RPMI8226 (cell line): Measurements from ENCODE around the gene SNTG2.
"Not testable (repeated sequence)": the region's sequence is repeated elsewhere in the genome, so short reads cannot be mapped to it uniquely, and the experiment has no call there.

ENCODE experiments used
- DNase-seq: peaks from one replicate; pipeline ENCODE4 v3.0.0-alpha.2; 2015

SNTG2 gene

DNA sequence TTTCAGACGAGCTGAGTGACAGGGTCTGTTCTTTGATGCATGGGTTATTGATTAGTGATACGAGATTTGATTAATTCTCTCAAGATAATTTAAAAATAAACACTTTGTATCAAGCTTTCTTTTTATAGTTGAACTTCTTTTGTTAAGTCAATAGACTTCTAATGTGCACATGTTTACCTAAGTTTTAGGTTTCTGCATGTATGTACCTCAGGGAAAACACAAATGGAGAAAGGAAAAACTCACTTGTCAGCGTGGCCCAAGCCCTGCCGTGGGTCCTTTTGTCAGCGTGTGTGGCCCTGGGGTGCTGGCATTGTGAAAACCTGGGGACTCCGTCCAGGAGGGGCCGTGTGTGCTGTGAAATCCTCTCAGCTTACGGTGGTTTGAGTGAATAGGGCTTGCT lies 153.7 kb downstream of the SNTG2 start:
- DNase-seq, result no peak

DNA sequence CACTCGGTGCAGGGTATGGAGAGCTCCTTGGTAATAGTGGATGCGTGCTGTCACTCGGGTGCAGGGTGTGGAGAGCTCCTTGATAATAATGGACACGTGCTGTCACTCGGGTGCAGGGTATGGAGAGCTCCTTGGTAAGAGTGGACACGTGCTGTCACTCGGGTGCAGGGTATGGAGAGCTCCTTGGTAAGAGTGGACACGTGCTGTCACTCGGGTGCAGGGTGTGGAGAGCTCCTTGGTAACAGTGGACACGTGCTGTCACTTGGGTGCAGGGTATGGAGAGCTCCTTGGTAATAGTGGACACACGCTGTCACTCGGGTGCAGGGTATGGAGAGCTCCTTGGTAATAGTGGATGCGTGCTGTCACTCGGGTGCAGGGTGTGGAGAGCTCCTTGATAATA lies 155.7 kb downstream of the SNTG2 start:
- not testable (repeated sequence) for DNase-seq

GRCh38 chr2:1115843-1116539 lies 165.3 kb downstream of the SNTG2 start:
- DNase-seq, result no peak

DNA sequence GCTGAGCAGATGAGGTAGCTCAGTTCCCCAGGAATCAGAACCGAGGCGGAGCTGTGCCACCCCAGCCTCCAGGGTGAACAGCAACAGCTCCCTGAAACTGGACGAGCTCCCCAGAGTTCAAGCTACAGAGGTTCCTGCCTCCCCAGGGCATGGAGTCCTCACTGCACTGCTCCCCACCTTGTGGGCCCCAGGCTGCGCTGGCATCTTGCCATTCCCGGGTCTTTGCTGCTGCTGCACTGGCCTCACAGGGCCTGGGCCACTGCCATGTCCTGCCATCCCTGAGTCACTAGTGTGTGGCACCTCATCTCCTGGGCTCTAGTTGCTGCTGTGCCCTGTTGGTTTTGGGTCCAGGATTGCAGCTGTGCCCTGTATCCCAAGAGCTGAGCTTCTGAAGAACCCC lies 166.9 kb downstream of the SNTG2 start:
- no peak for DNase-seq

DNA sequence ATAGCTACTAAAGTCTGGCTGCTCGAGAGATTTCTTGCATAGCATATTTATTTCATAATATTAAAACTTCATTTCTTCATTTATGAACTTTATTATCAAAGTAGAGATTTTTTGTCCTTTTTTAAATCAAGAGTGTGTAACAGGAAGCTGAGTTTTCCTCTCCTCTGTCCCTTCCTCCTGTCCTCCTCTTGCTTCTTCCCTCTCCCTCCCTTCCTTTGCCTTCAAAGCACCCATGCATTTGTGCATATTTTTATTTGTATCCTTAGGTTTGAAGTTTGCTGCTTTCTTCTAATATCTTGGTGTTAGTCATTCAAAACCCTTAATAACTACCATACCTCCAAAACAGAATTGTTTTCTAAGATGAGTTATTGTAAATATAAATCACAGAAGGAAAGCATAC lies 174.6 kb downstream of the SNTG2 start:
- DNase-seq, result no peak

DNA sequence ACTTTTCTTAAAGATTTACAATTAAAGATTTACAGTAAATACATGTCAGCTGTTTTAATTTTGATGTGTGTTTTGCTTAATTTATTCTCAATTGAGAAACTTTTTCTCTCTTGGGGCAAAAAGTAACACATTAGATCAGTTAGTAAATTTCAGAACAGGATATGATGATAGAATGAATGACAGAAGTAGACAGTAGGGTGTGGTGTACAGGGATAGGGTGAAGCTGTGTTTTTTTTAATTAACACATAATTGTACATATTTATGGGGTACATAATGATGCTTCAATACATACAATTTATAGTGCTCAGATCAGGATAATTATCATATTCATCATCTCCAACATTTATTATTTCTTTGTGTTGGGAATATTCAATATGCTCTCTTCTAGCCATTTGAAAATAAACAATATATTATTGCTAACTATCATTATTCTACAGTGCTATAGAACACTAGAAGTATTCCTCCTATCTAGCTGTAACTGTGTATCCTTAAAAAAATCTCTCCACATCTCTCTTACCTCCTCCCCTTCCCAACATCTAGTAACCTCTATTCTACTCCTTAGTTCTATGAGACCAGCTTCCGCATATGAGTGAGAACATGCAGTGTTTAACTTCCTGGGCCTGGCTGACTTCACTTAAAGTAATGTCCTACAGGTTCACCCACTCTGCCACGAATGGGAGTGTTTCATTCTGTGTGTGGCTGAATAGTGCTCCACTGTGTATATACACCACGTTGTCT lies 175.2 kb downstream of the SNTG2 start:
- DNase-seq, result no peak

DNA sequence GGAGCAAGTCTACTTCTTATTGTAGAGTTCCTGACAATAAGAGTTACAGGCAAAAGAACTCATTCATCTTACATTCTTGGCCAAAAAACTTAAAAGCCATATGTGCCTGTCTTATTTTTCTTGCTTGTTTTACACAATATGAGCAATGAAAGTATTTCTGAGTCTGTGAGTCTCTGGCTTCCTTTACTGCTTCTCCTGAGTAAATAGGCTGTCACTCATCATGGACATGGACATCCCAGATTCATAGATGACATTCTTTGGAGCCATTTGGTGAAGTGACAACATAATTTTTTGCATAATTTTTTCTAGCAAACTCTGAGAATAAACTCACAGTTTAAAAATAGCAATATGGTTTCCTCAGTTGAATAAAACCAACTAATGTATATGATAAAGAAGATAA lies 179.3 kb downstream of the SNTG2 start:
- no peak for DNase-seq

DNA sequence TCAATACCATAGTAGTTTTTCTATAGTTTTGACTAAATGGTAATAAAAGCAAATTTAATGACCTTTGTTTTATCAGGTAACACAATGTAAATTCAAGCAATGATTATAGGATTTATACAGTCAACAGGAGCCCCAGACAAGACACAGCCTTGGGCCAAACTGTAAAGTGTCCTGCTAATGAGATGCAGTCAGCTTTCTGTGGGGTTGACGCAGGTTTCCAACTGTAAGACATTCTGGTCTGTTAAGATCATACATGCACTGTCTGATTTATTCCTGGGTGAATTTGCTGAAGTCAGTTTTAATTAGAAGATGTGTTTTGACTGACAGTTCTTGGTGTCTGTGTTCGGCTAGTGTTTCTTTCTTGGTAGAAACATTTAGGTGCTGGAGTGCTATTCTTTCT lies 180.3 kb downstream of the SNTG2 start:
- no peak for DNase-seq

- DNase-seq, result no peak
Measured at GRCh38 chr2:1132328-1132969, 181.8 kb downstream of the SNTG2 start.

DNA sequence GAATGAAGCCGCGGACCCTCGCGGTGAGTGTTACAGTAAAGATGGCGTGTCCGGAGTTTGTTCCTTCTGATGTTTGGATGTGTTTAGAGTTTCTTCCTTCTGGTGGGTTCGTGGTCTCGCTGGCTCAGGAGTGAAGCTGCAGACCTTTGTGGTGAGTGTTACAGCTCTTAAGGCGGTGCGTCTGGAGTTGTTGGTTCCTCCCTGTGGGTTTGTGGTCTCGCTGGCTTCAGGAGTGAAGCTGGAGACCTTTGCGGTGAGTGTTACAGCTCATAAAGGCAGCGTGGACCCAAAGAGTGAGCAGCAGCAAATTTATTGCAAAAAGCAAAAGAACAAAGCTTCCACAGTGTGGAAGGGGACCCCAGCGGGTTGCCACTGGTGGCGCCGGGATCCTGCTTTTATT lies 183.2 kb downstream of the SNTG2 start:
- DNase-seq, result not testable (repeated sequence)

DNA sequence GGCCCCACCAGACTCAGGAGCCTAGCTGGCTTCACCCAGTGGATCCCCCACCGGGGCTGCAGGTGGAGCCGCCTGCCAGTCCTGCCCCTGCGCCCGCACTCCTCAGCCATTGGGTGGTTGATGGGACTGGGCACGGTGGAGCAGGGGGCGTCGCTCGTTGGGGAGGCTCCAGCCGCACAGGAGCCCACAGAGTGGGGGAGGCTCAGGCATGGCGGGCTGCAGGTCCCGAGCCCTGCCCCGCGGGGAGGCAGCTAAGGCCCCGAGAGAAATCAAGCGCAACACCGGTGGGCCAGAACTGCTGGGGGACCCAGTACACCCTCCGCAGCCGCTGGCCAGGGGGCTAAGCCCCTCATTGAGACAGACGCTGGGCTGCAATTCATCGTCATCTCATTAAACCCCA lies 184.0 kb downstream of the SNTG2 start:
- no peak for DNase-seq

DNA sequence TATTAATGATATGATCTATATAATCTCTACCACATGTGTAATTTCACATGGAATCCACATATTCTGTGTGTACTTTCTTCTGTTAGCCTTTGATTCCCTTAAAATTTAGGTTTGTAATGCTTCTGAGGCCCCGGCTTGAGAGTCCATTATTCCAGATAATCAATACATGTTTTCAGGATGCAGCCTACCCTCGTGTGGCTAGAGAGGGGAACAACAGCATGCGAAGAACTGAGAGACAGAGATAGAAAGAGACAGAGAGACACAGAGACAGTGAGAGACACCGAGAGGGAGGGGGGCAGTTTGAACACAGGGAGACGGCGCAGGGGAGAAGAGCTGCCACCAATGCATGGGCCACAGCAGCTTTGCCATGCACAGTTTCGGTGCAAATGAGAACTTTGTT lies 185.4 kb downstream of the SNTG2 start:
- no peak for DNase-seq

GRCh38 chr2:1136846-1137245 lies 186.2 kb downstream of the SNTG2 start:
- no peak for DNase-seq

DNA sequence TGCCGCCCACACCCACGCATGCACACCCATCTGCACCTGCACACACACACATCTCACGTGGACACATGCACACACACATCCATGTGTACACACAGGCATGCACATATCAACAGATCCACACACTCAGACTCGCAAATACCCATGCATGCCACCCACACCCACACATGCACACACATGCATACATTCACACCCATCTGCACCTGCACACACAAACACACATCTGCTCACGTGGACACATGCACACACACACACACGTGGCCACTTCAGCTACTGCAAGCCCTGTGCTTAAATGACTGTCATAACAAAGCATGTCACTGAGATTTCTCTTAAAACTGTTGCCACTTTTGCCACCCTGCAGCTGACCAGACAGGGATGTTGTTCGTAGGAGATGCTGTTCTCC lies 186.6 kb downstream of the SNTG2 start:
- no peak for DNase-seq

GRCh38 chr2:1137913-1138391 lies 187.3 kb downstream of the SNTG2 start:
- DNase-seq, result no peak

- DNase-seq, result peak; percentile 33
Measured at GRCh38 chr2:1140389-1141003, 189.8 kb downstream of the SNTG2 start.

GRCh38 chr2:1141079-1141478 lies 190.4 kb downstream of the SNTG2 start:
- DNase-seq, result no peak

- no peak for DNase-seq
Measured at GRCh38 chr2:1143129-1143528, 192.5 kb downstream of the SNTG2 start.

DNA sequence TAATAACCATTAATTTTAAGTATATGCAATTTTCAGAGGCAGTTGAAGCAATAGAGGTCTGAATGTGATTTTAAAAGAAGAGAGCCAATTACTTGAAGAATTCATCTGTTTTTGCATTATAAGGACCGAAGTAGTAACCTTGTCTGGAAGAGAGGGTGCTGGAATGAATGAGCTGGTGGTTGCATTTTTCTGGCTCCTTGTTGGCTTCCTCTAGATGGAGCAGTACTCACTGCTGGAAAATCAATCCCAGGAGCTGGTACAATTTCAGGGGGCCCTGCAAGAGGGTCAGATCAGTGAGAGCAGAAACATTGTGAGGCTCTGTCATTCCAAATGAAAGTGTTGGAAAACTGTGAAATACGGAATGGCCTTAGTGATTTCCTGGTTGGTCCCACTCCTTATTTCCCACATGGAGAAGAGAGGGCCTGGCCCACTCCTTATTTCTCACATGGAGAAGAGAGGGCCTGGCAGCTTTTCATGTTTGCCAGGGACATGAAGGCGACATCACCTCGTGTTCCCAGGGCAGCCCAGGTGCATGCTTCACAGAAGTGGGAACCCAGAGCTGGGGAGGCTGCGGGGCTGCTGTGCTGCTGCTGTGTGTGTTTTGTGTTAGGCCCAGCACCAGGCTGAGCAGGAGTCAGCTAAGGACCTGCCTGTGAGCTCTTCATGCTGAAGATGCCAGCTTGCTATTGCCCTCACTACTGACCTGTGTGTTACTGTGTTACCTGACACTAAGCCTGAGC lies 197.4 kb downstream of the SNTG2 start:
- DNase-seq, result no peak

DNA sequence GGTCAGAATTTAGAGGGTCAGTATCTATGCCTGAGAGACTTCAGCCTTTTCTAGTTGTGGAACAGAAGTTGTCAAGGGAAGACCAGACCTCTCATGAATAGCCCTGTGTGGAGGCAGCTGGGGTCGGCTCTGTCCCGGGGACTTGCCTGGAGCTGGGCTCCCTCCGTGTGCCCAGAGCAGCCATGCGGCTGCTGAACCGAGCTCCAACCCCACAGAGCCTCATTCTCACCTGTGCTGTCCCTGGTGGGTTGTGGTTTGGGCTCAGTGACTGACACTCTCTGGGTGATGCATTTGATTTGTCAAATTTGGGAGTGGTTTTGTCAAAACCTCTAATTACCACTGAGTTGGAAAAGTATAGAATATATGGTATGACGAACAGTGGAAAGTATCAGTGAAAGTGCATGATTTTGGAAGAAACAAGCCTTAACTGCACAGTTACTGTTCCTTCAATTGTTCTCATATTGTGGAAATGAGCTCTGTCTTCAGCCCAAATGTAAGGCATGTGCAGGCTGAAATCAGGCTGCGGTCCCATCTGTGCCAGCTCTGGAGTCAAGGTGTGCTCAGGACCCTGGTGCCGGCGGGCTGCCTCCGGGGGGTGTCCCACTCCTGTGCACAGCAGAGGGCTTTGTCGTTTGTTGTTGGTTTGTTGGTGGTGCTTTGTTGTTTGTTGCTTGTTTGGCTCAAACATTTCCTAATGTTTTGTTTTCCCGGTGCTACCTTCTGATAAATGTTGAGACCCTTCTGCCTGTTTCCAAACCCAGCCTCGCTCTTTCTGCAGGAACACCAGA lies 200.3 kb downstream of the SNTG2 start:
- no peak for DNase-seq

DNA sequence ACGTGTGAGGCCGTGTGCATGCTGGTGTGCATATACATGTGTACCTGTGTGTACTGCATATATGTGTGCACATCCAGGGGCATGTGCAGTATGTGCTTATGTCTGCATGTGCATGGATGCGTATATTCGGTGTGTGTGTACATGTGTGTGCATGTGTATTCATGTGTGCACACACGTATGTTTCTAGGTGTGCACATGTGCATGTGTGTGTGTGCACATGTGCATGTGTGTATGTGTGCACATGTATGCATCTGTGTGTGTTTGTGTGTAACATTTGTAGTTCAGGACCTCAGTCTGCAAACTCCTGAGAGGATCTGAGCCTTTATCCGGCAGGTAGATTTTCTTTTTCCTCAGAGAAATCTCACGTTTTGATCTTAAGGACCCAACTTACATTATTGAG lies 201.7 kb downstream of the SNTG2 start:
- DNase-seq, result no peak

- DNase-seq, result no peak
Measured at GRCh38 chr2:1153920-1154319, 203.3 kb downstream of the SNTG2 start.
